ENCODE data around the gene IL33. TPM values are rescaled to one million over a fixed set of nuclear protein-coding genes. Genes with fewer than 3 reads are reported as not detected.

The IL33 gene
- total RNA-seq, 1 donor from 2014 or later = 0.84 TPM

- DNase-seq (ENCODE audit: low read depth) = no peak
Observed at GRCh38 chr9:6184749-6185645, 30.6 kb upstream of the IL33 start.

GRCh38 chr9:6186691-6187090, 28.9 kb upstream of the IL33 start:
- no peaks in the 10 kb centered on the region for H3K27me3 ChIP-seq (ENCODE audit: control insufficient read depth, insufficient read depth, low read length)
- TF ChIP-seq CTCF (IDR thresholded peaks at IDR 0.05; ENCODE audit: insufficient read depth, low read length, poor library complexity, severe bottlenecking) = no peak
- no peak for DNase-seq (ENCODE audit: low read depth)
- no peaks in the 10 kb centered on the region for H3K36me3 ChIP-seq (ENCODE audit: control insufficient read depth, insufficient read depth, low read length)
- no peak overlapping the region for H3K4me3 ChIP-seq (ENCODE audit: low read depth, low read length)

More at GRCh38 chr9:6184749-6185645, 30.6 kb upstream of the IL33 start:
- H3K36me3 ChIP-seq (ENCODE audit: control insufficient read depth, insufficient read depth, low read length) = no peaks in the 10 kb centered on the region
- no peak overlapping the region for H3K4me3 ChIP-seq (ENCODE audit: low read depth, low read length)
- no peak for TF ChIP-seq CTCF (IDR thresholded peaks at IDR 0.05; ENCODE audit: insufficient read depth, low read length, poor library complexity, severe bottlenecking)
- H3K27me3 ChIP-seq (ENCODE audit: control insufficient read depth, insufficient read depth, low read length) = no peaks in the 10 kb centered on the region

DNA sequence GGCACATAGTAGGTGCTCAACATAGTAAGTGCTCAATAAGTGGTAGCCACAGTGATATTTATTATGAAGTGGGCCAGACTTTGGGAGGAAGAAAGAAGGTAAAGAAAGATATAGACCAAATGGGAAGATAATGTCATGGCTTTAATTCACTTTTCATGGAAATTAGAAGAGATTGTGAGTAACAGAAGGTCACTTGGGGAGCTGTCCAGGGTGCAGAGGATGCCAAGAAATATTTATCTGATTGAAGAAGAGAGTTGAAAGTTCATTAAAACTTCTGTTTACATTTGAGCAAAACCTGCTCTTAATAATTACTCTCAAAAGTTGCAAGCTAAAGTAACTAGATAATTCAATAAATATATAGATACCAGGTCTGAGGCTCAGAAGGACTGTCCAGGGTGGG, 28.3 kb upstream of the IL33 start:
- no peak for DNase-seq (ENCODE audit: low read depth)
- Histone ChIP-seq H3K27me3 (ENCODE audit: control insufficient read depth, insufficient read depth, low read length) (no peaks in the 10 kb centered on the region), H3K36me3 (ENCODE audit: control insufficient read depth, insufficient read depth, low read length) (no peaks in the 10 kb centered on the region), H3K4me3 (ENCODE audit: low read depth, low read length) (no peak overlapping the region)
- no peak for TF ChIP-seq CTCF (IDR thresholded peaks at IDR 0.05; ENCODE audit: insufficient read depth, low read length, poor library complexity, severe bottlenecking)

GRCh38 chr9:6188466-6188865, 27.1 kb upstream of the IL33 start:
- DNase-seq (ENCODE audit: low read depth) = no peak
- no peak overlapping the region for H3K4me3 ChIP-seq (ENCODE audit: low read depth, low read length)
- H3K27me3 ChIP-seq (ENCODE audit: control insufficient read depth, insufficient read depth, low read length) = no peaks in the 10 kb centered on the region
- no peaks in the 10 kb centered on the region for H3K36me3 ChIP-seq (ENCODE audit: control insufficient read depth, insufficient read depth, low read length)
- TF ChIP-seq CTCF (IDR thresholded peaks at IDR 0.05; ENCODE audit: insufficient read depth, low read length, poor library complexity, severe bottlenecking) = no peak

GRCh38 chr9:6188906-6189305, 26.7 kb upstream of the IL33 start:
- Histone ChIP-seq H3K27me3 (ENCODE audit: control insufficient read depth, insufficient read depth, low read length) (no peaks in the 10 kb centered on the region), H3K4me3 (ENCODE audit: low read depth, low read length) (no peak overlapping the region), H3K36me3 (ENCODE audit: control insufficient read depth, insufficient read depth, low read length) (no peaks in the 10 kb centered on the region)
- no peak for TF ChIP-seq CTCF (IDR thresholded peaks at IDR 0.05; ENCODE audit: insufficient read depth, low read length, poor library complexity, severe bottlenecking)
- DNase-seq (ENCODE audit: low read depth) = no peak

- Histone ChIP-seq H3K27me3 (ENCODE audit: control insufficient read depth, insufficient read depth, low read length) (no peaks in the 10 kb centered on the region), H3K36me3 (ENCODE audit: control insufficient read depth, insufficient read depth, low read length) (no peaks in the 10 kb centered on the region), H3K4me3 (ENCODE audit: low read depth, low read length) (no peak overlapping the region)
- peak; percentile 14 for TF ChIP-seq CTCF (IDR thresholded peaks at IDR 0.05; ENCODE audit: insufficient read depth, low read length, poor library complexity, severe bottlenecking)
- no peak for DNase-seq (ENCODE audit: low read depth)
Observed at GRCh38 chr9:6194934-6195333, 20.7 kb upstream of the IL33 start.
